Effector memory CD4-positive, alpha-beta T cell (primary cell): Measurements from ENCODE around the gene ACTL10.

ENCODE experiments used
- DNase-seq, 3 donors: peaks; one replicate each; pipeline ENCODE4 v3.0.0-alpha.2; 2020
- H3K27ac ChIP-seq: 2 replicates; pipeline ENCODE4 v1.7.0; 2013; ENCODE audit warnings: mild to moderate bottlenecking, low read length, moderate library complexity; ENCODE audit not compliant: insufficient read depth, poor library complexity, severe bottlenecking
- H3K27me3 ChIP-seq: replicated peaks from 2 replicates; pipeline ENCODE4 v1.7.0; 2013; ENCODE audit warnings: mild to moderate bottlenecking, low read length; ENCODE audit not compliant: insufficient read depth, control insufficient read depth, poor library complexity, severe bottlenecking
- H3K36me3 ChIP-seq: 2 replicates; pipeline ENCODE4 v1.7.0; 2013; ENCODE audit warnings: mild to moderate bottlenecking, low read length, moderate library complexity; ENCODE audit not compliant: control insufficient read depth, insufficient read depth
- H3K4me1 ChIP-seq: 2 replicates; pipeline ENCODE4 v1.7.0; 2013; ENCODE audit warnings: low read length, mild to moderate bottlenecking; ENCODE audit not compliant: control insufficient read depth, insufficient read depth, poor library complexity, severe bottlenecking
- H3K4me3 ChIP-seq: 2 replicates; pipeline ENCODE4 v1.7.0; 2013; ENCODE audit warnings: low read length, low read depth, mild to moderate bottlenecking; ENCODE audit not compliant: insufficient read depth, poor library complexity, severe bottlenecking
- H3K9me3 ChIP-seq: 2 replicates; pipeline ENCODE4 v1.7.0; 2013; ENCODE audit warnings: mild to moderate bottlenecking, low read length, moderate library complexity; ENCODE audit not compliant: control insufficient read depth

Gene ACTL10

DNA sequence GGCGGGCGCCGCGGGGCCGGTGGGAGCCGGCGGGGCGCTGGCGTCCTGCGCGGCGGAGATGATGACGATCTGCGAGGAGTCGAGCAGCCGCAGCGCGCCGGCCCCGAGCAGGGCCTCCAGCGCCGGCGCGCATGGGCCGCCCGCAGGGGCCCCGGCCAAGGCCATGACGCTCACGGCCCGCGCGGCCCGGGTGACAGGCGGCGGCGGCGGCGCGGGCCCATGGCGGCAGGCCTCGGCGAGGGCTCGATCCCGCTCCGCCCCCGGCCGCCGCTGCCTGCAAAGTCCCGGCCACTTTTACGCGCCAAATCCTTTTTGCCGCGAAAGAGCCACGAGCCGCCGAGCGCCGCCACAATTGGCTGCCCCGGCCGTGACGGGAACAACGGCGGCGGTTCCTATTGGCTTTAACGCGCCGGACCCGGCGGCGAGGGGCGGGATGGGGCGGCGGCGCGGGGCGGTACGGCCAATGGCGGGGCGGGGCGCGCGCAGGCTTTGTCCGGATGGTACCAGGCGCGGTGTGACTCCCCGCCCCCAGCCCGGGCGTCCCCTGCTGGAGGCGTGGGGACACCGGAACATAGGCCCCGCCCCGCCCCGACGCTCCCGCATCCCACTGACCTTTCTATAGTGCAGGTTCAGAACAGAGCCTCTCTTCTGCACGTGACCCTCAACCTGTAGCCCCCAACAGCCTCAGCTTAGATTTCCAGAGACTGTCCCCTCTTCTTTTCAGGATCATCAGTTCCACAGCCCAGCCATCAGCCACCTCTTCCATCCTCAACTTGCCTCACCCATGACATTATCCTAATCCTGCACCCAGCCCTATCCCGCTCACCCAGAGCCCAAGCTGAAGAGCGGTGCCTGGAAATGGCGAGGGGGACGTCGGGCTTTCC is 19.6 kb downstream of the ACTL10 start, which contains the start of gene E2F1:
E2F1 (minus strand) TSS at position 286 of the 884 bp plus-strand sequence; CDS start at position 165, 121 bp downstream.
- peak within 1 kb of the TSS; percentile 44 for H3K27ac ChIP-seq
- H3K36me3 ChIP-seq: no peaks in the 10 kb centered on the region
- no peaks in the 10 kb centered on the region for H3K27me3 ChIP-seq
- H3K9me3 ChIP-seq: no peaks in the 10 kb centered on the region
- DNase-seq: peak; percentile 89 to 93 (median 90)
- peaks cover 17% of the 10 kb centered on the region for H3K4me1 ChIP-seq
- peak within 1 kb of the TSS; percentile 44 for H3K4me3 ChIP-seq

DNA sequence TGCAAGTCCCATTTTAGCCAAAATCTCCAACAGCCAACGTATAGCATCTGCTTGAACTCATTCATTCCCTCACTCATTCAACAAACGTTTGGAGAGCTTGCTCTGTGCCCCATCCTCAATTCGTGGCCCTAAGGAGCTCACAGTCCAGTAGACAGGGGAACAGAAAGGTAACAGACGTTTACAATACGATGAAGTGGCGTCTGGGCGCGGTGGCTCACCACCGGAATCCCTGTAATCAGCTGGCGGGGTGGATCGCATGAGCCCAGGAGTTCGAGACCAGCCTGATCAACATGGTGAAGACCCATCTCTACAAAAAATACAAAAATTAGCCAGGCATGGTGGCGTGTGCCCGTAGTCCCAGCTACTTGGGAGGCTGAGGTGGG is 20.2 kb downstream of the ACTL10 start:
- Histone ChIP-seq H3K4me3 (peak overlapping the region; percentile 0), H3K4me1 (peaks cover 17% of the 10 kb centered on the region), H3K27me3 (no peaks in the 10 kb centered on the region), H3K27ac (peak overlapping the region; percentile 27), H3K9me3 (no peaks in the 10 kb centered on the region), H3K36me3 (no peaks in the 10 kb centered on the region)
- DNase-seq: no peak

DNA sequence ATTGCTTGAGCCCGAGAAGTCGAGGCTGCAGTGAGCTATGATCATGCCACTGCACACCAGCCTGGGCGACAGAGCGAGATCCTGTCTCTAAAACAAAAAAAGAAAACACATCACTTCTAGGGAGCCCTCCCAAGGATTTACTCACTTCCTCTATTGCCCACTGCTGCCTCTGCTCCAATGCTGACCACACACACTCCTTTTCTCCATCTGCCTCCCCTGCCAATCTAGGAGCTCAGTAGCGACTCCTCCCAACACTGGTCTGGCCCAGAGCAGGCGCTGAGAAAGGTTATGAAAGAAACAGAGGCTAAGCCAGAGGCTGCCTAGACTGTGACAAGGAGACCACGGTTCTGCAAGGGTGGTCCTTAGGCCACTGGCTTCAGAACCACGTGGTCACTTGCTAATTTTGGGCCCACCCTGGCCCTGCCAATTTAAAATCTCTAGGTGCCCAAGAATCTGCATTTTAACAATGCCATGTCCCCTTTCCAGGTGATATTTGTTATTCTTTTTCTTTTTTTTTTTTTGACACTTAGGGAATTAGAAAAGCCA is 20.7 kb downstream of the ACTL10 start:
- H3K27me3 ChIP-seq: no peaks in the 10 kb centered on the region
- H3K4me3 ChIP-seq: no peak overlapping the region
- H3K9me3 ChIP-seq: no peaks in the 10 kb centered on the region
- H3K4me1 ChIP-seq: peaks cover 17% of the 10 kb centered on the region
- DNase-seq: no peak
- no peaks in the 10 kb centered on the region for H3K36me3 ChIP-seq
- no peak overlapping the region for H3K27ac ChIP-seq

DNA sequence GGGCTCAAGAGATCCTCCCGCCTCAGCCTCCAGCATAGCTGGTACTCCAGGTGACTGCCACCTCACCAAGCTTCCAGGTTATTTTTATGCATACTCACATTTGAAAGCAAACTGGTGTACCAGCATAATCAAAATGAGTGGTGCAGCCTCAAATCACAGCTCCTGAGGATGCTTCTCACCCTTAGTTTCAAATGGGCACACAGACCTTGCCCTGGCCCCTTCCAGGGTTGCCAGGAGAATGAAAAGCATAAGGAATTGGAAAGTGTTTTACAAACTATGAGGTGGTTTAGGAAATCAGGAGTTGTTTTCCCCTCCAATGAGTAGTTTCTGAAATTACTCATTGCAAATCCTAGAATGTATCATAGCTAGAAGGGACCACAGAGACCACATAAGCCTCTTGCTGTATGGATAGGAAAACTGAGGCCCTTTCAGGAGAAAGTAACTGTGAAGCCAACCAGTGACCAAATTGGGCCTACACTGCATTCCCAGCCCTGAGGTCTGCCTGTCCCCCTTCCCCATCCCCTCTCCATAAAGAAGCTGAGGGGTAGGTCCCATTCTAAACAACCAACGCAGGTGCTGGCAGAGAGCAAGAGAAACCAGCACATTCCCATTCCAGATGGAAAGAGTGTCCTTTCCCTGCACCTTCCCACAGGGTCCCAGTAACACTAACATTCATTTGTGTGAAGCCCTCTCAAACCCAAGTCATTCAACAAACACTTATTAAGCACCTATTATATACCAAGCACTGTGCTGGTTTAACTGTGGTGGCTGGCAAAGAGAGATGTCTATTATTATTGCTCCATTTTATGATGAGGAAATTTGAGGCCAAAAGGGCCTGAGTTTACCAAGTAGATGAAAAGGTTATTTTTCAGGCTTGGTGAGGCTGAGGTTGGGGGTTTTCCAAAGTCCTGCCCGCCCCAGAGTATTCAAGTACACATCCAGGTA is 21.5 kb downstream of the ACTL10 start:
- no peak for DNase-seq
- Histone ChIP-seq H3K27ac (peak overlapping the region; percentile 4), H3K36me3 (no peaks in the 10 kb centered on the region), H3K4me3 (no peak overlapping the region), H3K27me3 (no peaks in the 10 kb centered on the region), H3K9me3 (no peaks in the 10 kb centered on the region), H3K4me1 (peaks cover 17% of the 10 kb centered on the region)

DNA sequence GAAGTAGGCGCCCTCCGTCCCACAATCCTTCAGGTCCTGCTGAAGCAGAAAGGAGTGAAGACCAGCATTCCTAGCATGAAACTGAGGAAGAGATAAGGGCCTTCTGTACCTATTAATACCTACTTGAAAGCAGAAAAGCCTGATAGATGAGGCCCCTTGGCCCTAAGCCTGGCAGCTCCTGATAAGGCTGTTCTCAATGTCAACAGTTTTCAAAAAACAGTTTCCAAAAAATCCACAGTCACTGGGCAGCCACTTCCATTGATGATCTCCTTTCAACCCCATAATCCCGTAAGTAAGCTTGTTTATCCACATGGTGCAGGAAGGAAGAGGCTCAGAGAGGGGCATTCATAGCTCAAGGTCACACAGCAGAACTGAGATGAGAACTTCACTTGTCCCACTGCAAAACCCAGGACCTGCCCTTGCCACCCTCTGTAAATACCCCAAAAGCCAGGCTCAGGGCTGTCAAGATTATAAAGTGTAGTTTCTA is 22.2 kb downstream of the ACTL10 start:
- no peaks in the 10 kb centered on the region for H3K36me3 ChIP-seq
- no peak overlapping the region for H3K4me3 ChIP-seq
- H3K4me1 ChIP-seq: peaks cover 17% of the 10 kb centered on the region
- no peak for DNase-seq
- peak overlapping the region; percentile 22 for H3K27ac ChIP-seq
- no peaks in the 10 kb centered on the region for H3K27me3 ChIP-seq
- H3K9me3 ChIP-seq: no peaks in the 10 kb centered on the region

DNA sequence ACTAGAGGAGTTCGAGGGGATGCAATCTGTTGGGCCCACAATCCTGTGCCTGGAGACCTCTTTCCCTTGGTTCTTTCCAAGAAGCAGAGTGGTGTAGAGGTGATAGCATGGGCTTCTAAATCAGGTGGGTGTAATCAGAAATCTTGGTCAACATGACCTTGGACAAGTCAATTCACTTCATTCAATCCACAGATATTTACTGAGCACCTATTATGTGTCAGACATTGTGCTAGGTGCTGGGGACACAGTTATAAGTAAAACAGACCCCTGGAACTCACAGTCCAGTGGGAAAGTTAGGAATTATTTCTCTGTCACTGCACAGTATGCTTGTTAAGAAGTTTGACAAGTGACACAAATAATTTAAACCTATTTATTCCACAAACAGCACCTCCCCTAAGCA is 22.8 kb downstream of the ACTL10 start:
- H3K9me3 ChIP-seq: no peaks in the 10 kb centered on the region
- no peak for DNase-seq
- peak overlapping the region; percentile 22 for H3K27ac ChIP-seq
- no peak overlapping the region for H3K4me3 ChIP-seq
- no peaks in the 10 kb centered on the region for H3K36me3 ChIP-seq
- peaks cover 14% of the 10 kb centered on the region for H3K4me1 ChIP-seq
- no peaks in the 10 kb centered on the region for H3K27me3 ChIP-seq

DNA sequence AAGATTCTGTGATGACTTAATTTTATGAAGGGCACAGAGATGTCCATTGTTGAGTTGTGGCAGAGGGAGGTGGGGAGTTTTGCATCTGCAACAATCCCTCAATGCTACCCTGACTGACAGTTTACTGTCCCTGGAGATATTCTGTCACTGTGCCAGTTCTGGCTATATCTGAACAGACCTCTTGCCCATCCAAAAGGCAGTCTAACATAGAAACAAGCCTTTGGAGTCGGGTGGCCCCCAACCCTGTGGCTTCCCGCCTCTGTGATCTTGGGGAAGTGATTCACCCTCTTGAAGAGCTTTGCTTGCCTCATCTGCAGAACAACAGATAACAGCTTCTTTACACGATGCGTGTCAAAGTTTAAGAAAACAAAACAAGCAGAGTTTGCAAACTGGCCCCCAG is 23.2 kb downstream of the ACTL10 start:
- DNase-seq: peak in 2 of 3 donors; percentile 18 to 53
- Histone ChIP-seq H3K4me3 (no peak overlapping the region), H3K27ac (no peak overlapping the region), H3K27me3 (no peaks in the 10 kb centered on the region), H3K9me3 (no peaks in the 10 kb centered on the region), H3K4me1 (peaks cover 12% of the 10 kb centered on the region), H3K36me3 (no peaks in the 10 kb centered on the region)

DNA sequence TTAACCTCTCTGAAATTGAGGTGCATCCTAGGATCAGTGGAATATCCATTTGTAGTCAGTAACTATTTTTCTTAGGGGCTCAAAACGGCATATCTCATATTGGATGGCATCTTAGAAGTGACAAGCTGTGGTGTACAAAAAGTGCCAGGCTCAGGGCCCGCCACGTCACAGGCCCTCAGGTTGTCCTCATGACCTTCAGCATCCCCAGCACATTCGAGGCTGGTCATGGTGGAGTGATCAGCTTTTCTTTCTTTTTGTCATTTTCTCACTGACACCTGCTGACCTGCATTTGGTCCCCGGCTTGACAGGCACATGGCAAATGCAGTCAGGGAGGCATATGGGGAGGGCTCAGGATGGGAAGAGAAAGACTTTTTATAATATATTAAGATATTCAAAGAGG is 26.5 kb downstream of the ACTL10 start:
- no peak for DNase-seq
- no peaks in the 10 kb centered on the region for H3K36me3 ChIP-seq
- H3K4me3 ChIP-seq: no peak overlapping the region
- no peak overlapping the region for H3K27ac ChIP-seq
- H3K9me3 ChIP-seq: no peaks in the 10 kb centered on the region
- H3K27me3 ChIP-seq: no peaks in the 10 kb centered on the region
- no peaks in the 10 kb centered on the region for H3K4me1 ChIP-seq

DNA sequence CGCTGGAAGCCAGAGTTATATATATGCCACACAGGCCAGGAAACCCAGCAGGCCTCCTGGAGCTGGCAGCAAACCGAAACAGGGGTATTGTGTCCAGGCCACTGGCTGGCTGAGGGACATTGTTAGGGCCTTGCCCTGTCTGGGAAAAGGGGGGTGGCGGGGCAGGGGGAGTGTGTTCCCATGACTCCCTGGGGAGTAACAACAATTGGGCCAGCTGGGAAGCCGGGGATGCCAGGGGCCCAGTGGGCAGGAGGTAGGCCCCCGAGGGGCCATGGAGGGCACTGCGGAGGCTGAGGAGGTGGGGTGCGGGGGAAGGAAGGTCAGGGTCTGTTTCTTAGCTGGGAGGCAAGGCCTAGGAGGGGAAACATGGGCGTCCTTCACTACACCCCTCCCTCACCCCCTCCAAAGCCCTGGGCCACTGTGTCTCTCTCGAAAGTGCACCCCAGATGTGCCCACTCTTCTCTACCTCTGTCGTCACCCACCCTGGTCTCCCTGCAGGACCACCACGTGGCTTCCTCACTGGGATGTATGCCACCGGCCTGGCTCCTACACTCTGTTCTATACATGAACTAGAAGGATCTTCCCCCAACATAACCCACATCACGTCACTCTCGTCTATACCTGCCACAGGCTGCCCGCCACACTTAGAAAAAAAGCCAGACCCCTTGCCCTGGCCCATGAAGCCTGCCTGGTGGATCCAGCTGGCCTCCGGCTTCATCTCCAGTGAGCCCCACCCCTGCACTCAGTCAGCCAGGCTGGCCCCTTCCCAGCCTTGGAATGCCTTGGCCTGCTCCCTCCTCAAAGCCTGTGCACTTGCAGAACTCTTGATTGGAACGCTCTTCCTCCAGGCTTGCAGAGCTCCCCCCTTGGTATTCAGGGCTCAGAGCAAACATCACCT is 27.2 kb downstream of the ACTL10 start:
- H3K27ac ChIP-seq: no peak overlapping the region
- no peaks in the 10 kb centered on the region for H3K27me3 ChIP-seq
- H3K4me1 ChIP-seq: no peaks in the 10 kb centered on the region
- H3K9me3 ChIP-seq: no peaks in the 10 kb centered on the region
- DNase-seq: no peak
- no peak overlapping the region for H3K4me3 ChIP-seq
- H3K36me3 ChIP-seq: no peaks in the 10 kb centered on the region
